H9 (cell line): Measurements from ENCODE around the gene NOSIP. TPM values are rescaled to one million over a fixed set of nuclear protein-coding genes. Genes with fewer than 3 reads are reported as not detected.

Experiments
- DNase-seq: peaks from one replicate; pipeline ENCODE4 v3.0.0-alpha.2; 2017
- H2AFZ ChIP-seq: one replicate; pipeline ENCODE4 v1.6.1; 2013; ENCODE audit warnings: mild to moderate bottlenecking, low read length, control low read depth, moderate library complexity
- H2AK5ac ChIP-seq: 2 replicates; pipeline ENCODE4 v1.6.1; 2013; ENCODE audit warnings: low read length, control low read depth, mixed read lengths; ENCODE audit not compliant: insufficient read length
- H2BK120ac ChIP-seq: one replicate; pipeline ENCODE4 v1.6.1; 2013; ENCODE audit warnings: low read depth, mild to moderate bottlenecking, low read length, control low read depth, inconsistent platforms; ENCODE audit not compliant: poor library complexity, severe bottlenecking
- H2BK12ac ChIP-seq: 2 replicates; pipeline ENCODE4 v1.6.1; 2013; ENCODE audit warnings: low read length, control low read depth, mixed read lengths, low read depth; ENCODE audit not compliant: insufficient read length
- H2BK15ac ChIP-seq: 2 replicates; pipeline ENCODE4 v1.6.1; 2013; ENCODE audit warnings: low read depth, low read length, control low read depth
- H2BK20ac ChIP-seq: one replicate; pipeline ENCODE4 v1.6.1; 2013; ENCODE audit warnings: low read depth, mild to moderate bottlenecking, low read length, control low read depth, inconsistent platforms; ENCODE audit not compliant: poor library complexity, severe bottlenecking
- H2BK5ac ChIP-seq: 2 replicates; pipeline ENCODE4 v1.6.1; 2013; ENCODE audit warnings: low read length, control low read depth, mixed read lengths; ENCODE audit not compliant: insufficient read length
- H3K14ac ChIP-seq: 2 replicates; pipeline ENCODE4 v1.6.1; 2013; ENCODE audit warnings: low read length, control low read depth; ENCODE audit not compliant: insufficient read depth
- H3K18ac ChIP-seq: 2 replicates; pipeline ENCODE4 v1.6.1; 2013; ENCODE audit warnings: low read depth, mild to moderate bottlenecking, mixed read lengths, low read length, control low read depth; ENCODE audit not compliant: insufficient read length
- H3K23ac ChIP-seq: 2 replicates; pipeline ENCODE4 v1.6.1; 2013; ENCODE audit warnings: low read length, control low read depth, mixed read lengths, low read depth; ENCODE audit not compliant: insufficient read length
- H3K23me2 ChIP-seq: 2 replicates; pipeline ENCODE4 v1.6.1; 2013; ENCODE audit warnings: low read depth, mild to moderate bottlenecking, mixed read lengths, low read length, control low read depth; ENCODE audit not compliant: insufficient read length, poor library complexity, severe bottlenecking
- H3K27ac ChIP-seq: 2 replicates; pipeline ENCODE4 v1.5.1; 2013; ENCODE audit warnings: low read length, control low read depth, mixed read lengths, low read depth; ENCODE audit not compliant: insufficient read length
- H3K27me3 ChIP-seq: 2 replicates; pipeline ENCODE4 v1.6.1; 2013; ENCODE audit warnings: low read length, control low read depth, inconsistent platforms; ENCODE audit not compliant: insufficient read depth
- H3K4ac ChIP-seq: 2 replicates; pipeline ENCODE4 v1.6.1; 2013; ENCODE audit warnings: low read depth, mild to moderate bottlenecking, control low read depth, inconsistent platforms, low read length, moderate library complexity
- H3K4me1 ChIP-seq: 2 replicates; pipeline ENCODE4 v1.6.1; 2013; ENCODE audit warnings: low read length, control low read depth, inconsistent platforms; ENCODE audit not compliant: insufficient read depth
- H3K4me2 ChIP-seq: 2 replicates; pipeline ENCODE4 v1.6.1; 2013; ENCODE audit warnings: low read length, control low read depth, mixed read lengths; ENCODE audit not compliant: insufficient read length, insufficient read depth
- H3K56ac ChIP-seq: 2 replicates; pipeline ENCODE4 v1.6.1; 2013; ENCODE audit warnings: low read depth, mild to moderate bottlenecking, mixed read lengths, low read length, control low read depth; ENCODE audit not compliant: insufficient read length
- H3K79me1 ChIP-seq: 2 replicates; pipeline ENCODE4 v1.6.1; 2013; ENCODE audit warnings: low read depth, mild to moderate bottlenecking, moderate library complexity, low read length, control low read depth, inconsistent platforms; ENCODE audit not compliant: insufficient read depth, poor library complexity, severe bottlenecking
- H3K79me2 ChIP-seq: 2 replicates; pipeline ENCODE4 v1.6.1; 2013; ENCODE audit warnings: low read length, control low read depth, inconsistent platforms; ENCODE audit not compliant: insufficient read depth
- H3K9ac ChIP-seq: 2 replicates; pipeline ENCODE4 v1.6.1; 2013; ENCODE audit warnings: low read length, control low read depth, mixed read lengths; ENCODE audit not compliant: insufficient read length; ENCODE audit errors: extremely low read depth
- H3K9me3 ChIP-seq: one replicate; pipeline ENCODE4 v1.6.1; 2013; ENCODE audit warnings: low read depth, low read length, inconsistent platforms; ENCODE audit not compliant: control insufficient read depth
- H3T11ph ChIP-seq: one replicate; pipeline ENCODE4 v1.6.1; 2013; ENCODE audit warnings: mild to moderate bottlenecking, low read length, control low read depth, inconsistent platforms
- H4K20me1 ChIP-seq: one replicate; pipeline ENCODE4 v1.6.1; 2013; ENCODE audit not compliant: control insufficient read depth, insufficient read length, insufficient read depth
- H4K5ac ChIP-seq: 2 replicates; pipeline ENCODE4 v1.6.1; 2013; ENCODE audit warnings: low read depth, mild to moderate bottlenecking, mixed read lengths, low read length, control low read depth; ENCODE audit not compliant: insufficient read length
- H4K8ac ChIP-seq: replicated peaks from 2 replicates; pipeline ENCODE4 v1.6.1; 2013; ENCODE audit warnings: low read length, control low read depth, mixed read lengths, low read depth; ENCODE audit not compliant: insufficient read length
- H4K91ac ChIP-seq: 2 replicates; pipeline ENCODE4 v1.6.1; 2013; ENCODE audit warnings: low read depth, mild to moderate bottlenecking, moderate library complexity, mixed read lengths, low read length, control low read depth; ENCODE audit not compliant: insufficient read length
- H3K27ac Mint-ChIP-seq, 3 experiments: 2 replicates in 2 of 3; 3 replicates in 1 of 3; pipeline ENCODE4 v1.8.0; 2020 to 2021; ENCODE audit warnings: mixed read lengths in 3 of 3, mild to moderate bottlenecking in 1 of 3, moderate library complexity in 1 of 3
- H3K27me3 Mint-ChIP-seq: 2 replicates; pipeline ENCODE4 v1.8.0; 2021; ENCODE audit warnings: low read depth, mild to moderate bottlenecking, moderate library complexity, mixed read lengths
- H3K36me3 Mint-ChIP-seq, 3 experiments: 2 replicates in 2 of 3; 3 replicates in 1 of 3; pipeline ENCODE4 v1.8.0; 2020 to 2021; ENCODE audit warnings: low read depth in 3 of 3, mixed read lengths in 3 of 3; ENCODE audit not compliant: insufficient read depth in 1 of 3
- H3K4me1 Mint-ChIP-seq, 2 experiments: 2 replicates each; pipeline ENCODE4 v1.8.0; 2020; ENCODE audit warnings: mixed read lengths in 2 of 2
- H3K4me3 Mint-ChIP-seq, 2 experiments: 2 replicates in 1 of 2; 3 replicates in 1 of 2; pipeline ENCODE4 v1.8.0; 2020 to 2021; ENCODE audit warnings: mild to moderate bottlenecking in 2 of 2, mixed read lengths in 2 of 2, moderate library complexity in 1 of 2
- H3K9me3 Mint-ChIP-seq, 2 experiments: 2 replicates in 1 of 2; 3 replicates in 1 of 2; pipeline ENCODE4 v1.8.0; 2020; ENCODE audit warnings: mild to moderate bottlenecking in 2 of 2, mixed read lengths in 2 of 2, moderate library complexity in 1 of 2
- CTCF ChIP-seq: fragments of 200-600 bp; sonication (generic); conservative IDR thresholded peaks from 3 replicates; pipeline ENCODE4 v1.8.0; 2021; ENCODE audit warnings: antibody characterized with exemption, mild to moderate bottlenecking
- WGBS: extraction: QIAGEN DNeasy Blood & Tissue Kit; methylation state at CpG from one replicate; pipeline ENCODE4 v1.1.7; 2013; ENCODE audit warnings: missing lambda C conversion rate, low lambda C conversion rate, mixed read lengths; ENCODE audit not compliant: insufficient read length; ENCODE audit errors: extremely low coverage; 5-methylcytosine and 5-hydroxymethylcytosine counted together
- total RNA-seq: library from RNA; stranded (reverse); gene quantifications from 2 replicates; pipeline ENCODE4 v1.2.1, GENCODE V29; 2021

Gene NOSIP
- total RNA-seq, 1 experiment from 2014 or later: 78.4 TPM

- no peak overlapping the region for H3K14ac ChIP-seq
- H3K23ac ChIP-seq: no peak overlapping the region
- H3K23me2 ChIP-seq: no peaks in the 10 kb centered on the region
- no peak overlapping the region for H3K9ac ChIP-seq
- no peaks in the 10 kb centered on the region for H3K27me3 ChIP-seq
- peaks cover 4% of the 10 kb centered on the region; the same call in 1 of the 2 replicates for H3K79me2 ChIP-seq
- H2BK120ac ChIP-seq: no peak overlapping the region
- DNase-seq: peak; percentile 67
- H3K9me3 ChIP-seq: no peaks in the 10 kb centered on the region
- H3K4me2 ChIP-seq: no peak overlapping the region
- no peak overlapping the region for H2AFZ ChIP-seq
- no CpG with 5 or more reads among the region's 11 CpGs for WGBS
- H2BK5ac ChIP-seq: no peak overlapping the region
- H4K20me1 ChIP-seq: no peaks in the 10 kb centered on the region
- no peak overlapping the region for H3K56ac ChIP-seq
- no peak overlapping the region for H3K18ac ChIP-seq
- no peak overlapping the region for H3K27ac ChIP-seq
- H3K4me1 ChIP-seq: no peaks in the 10 kb centered on the region
- H3K27ac Mint-ChIP-seq: peak overlapping the region in 2 of 3 experiments; percentile 21 to 89; a peak in 4 of 7 replicates
- no peak overlapping the region for H3T11ph ChIP-seq
- H2AK5ac ChIP-seq: no peak overlapping the region
- no peak overlapping the region for H2BK20ac ChIP-seq
- peaks cover 11 to 15% of the 10 kb centered on the region in 2 experiments for H3K4me1 Mint-ChIP-seq
- H2BK15ac ChIP-seq: no peak overlapping the region
- 0 out of 3 replicates have a peak, but pooled peaks have one; percentile 19 for TF ChIP-seq CTCF
- H3K4ac ChIP-seq: no peak overlapping the region
- no peak overlapping the region for H4K91ac ChIP-seq
- H4K5ac ChIP-seq: no peak overlapping the region
- H3K4me3 Mint-ChIP-seq: no peak overlapping the region; a peak in 1 of 5 replicates
- no peaks in the 10 kb centered on the region for H3K9me3 Mint-ChIP-seq
- H3K27me3 Mint-ChIP-seq: no peaks in the 10 kb centered on the region
- no peaks in the 10 kb centered on the region for H3K79me1 ChIP-seq
- H4K8ac ChIP-seq: no peak overlapping the region
- H3K36me3 Mint-ChIP-seq: peaks cover 2 to 20% (median 10%) of the 10 kb centered on the region in 3 experiments; a peak in 6 of 7 replicates
- no peak overlapping the region for H2BK12ac ChIP-seq
These were observed 9.2 kb downstream of the NOSIP start for GRCh38 chr19:49570997-49571676.
